Nephron (organoid): ENCODE measurements around the gene LRRC4C.

ENCODE experiments used
- H3K27ac Mint-ChIP-seq, 3 experiments: 2 replicates each; pipeline ENCODE4 v1.8.0; 2020; ENCODE audit warnings: mixed read lengths in 3 of 3, mild to moderate bottlenecking in 2 of 3, moderate library complexity in 1 of 3
- H3K27me3 Mint-ChIP-seq: 2 replicates; pipeline ENCODE4 v1.8.0; 2021; ENCODE audit warnings: low read depth, mild to moderate bottlenecking, moderate library complexity, mixed read lengths
- H3K36me3 Mint-ChIP-seq: 2 replicates; pipeline ENCODE4 v1.8.0; 2020; ENCODE audit warnings: low read depth, mixed read lengths
- H3K4me1 Mint-ChIP-seq: 2 replicates; pipeline ENCODE4 v1.8.0; 2020; ENCODE audit warnings: mixed read lengths
- H3K4me3 Mint-ChIP-seq, 3 experiments: 2 replicates each; pipeline ENCODE4 v1.8.0; 2020; ENCODE audit warnings: mild to moderate bottlenecking in 3 of 3, mixed read lengths in 3 of 3, moderate library complexity in 2 of 3
- H3K9me3 Mint-ChIP-seq: 2 replicates; pipeline ENCODE4 v1.8.0; 2020; ENCODE audit warnings: mixed read lengths
- CTCF ChIP-seq, 3 experiments: fragments of 200-600 bp; sonication (generic); IDR thresholded peaks; one replicate each; pipeline ENCODE4 v1.5.0; 2021; ENCODE audit warnings: antibody characterized with exemption in 3 of 3; ENCODE audit not compliant: unreplicated experiment in 3 of 3

The LRRC4C gene

GRCh38 chr11:41459465-41460401, at the start of gene LRRC4C:
Gene LRRC4C (minus strand): TSS chr11:41459652.
- no peaks in the 10 kb centered on the region for H3K36me3 Mint-ChIP-seq
- H3K4me1 Mint-ChIP-seq, result peaks cover 11% of the 10 kb centered on the region
- TF ChIP-seq CTCF (IDR thresholded peaks at IDR 0.05; ENCODE audit: unreplicated experiment in 3 of 3), result no peak
- H3K27me3 Mint-ChIP-seq, result peaks cover 8% of the 10 kb centered on the region
- peak within 1 kb of the TSS; percentile 6 to 16 (median 12) for H3K27ac Mint-ChIP-seq
- peak within 1 kb of the TSS; percentile 14 to 77 (median 72) for H3K4me3 Mint-ChIP-seq
- H3K9me3 Mint-ChIP-seq, result no peaks in the 10 kb centered on the region

- no peak for TF ChIP-seq CTCF (IDR thresholded peaks at IDR 0.05; ENCODE audit: unreplicated experiment in 3 of 3)
- H3K27ac Mint-ChIP-seq, result no peak overlapping the region
- H3K4me1 Mint-ChIP-seq, result no peaks in the 10 kb centered on the region
- no peak overlapping the region for H3K4me3 Mint-ChIP-seq
- no peaks in the 10 kb centered on the region for H3K27me3 Mint-ChIP-seq
- no peaks in the 10 kb centered on the region for H3K9me3 Mint-ChIP-seq
- H3K36me3 Mint-ChIP-seq, result no peaks in the 10 kb centered on the region
Observed at GRCh38 chr11:41508121-41508520, 48.7 kb upstream of the LRRC4C start.

- TF ChIP-seq CTCF (IDR thresholded peaks at IDR 0.05; ENCODE audit: unreplicated experiment in 3 of 3), result no peak
- Mint-ChIP-seq H3K36me3 (no peaks in the 10 kb centered on the region), H3K4me3 (no peak overlapping the region), H3K27me3 (no peaks in the 10 kb centered on the region), H3K4me1 (peaks cover 9% of the 10 kb centered on the region), H3K9me3 (no peaks in the 10 kb centered on the region), H3K27ac (no peak overlapping the region)
Observed at GRCh38 chr11:41499429-41499828, 40.0 kb upstream of the LRRC4C start.

GRCh38 chr11:41498726-41499125, 39.3 kb upstream of the LRRC4C start:
- Mint-ChIP-seq H3K4me1 (peaks cover 9% of the 10 kb centered on the region), H3K4me3 (no peak overlapping the region), H3K9me3 (no peaks in the 10 kb centered on the region), H3K27me3 (no peaks in the 10 kb centered on the region), H3K36me3 (no peaks in the 10 kb centered on the region), H3K27ac (no peak overlapping the region)
- peak; percentile 61 to 70 (median 64) for TF ChIP-seq CTCF (IDR thresholded peaks at IDR 0.05; ENCODE audit: unreplicated experiment in 3 of 3)

GRCh38 chr11:41497974-41498373, 38.5 kb upstream of the LRRC4C start:
- peak overlapping the region in 2 of 3 experiments; percentile 27 to 73 for H3K27ac Mint-ChIP-seq
- H3K4me1 Mint-ChIP-seq, result peaks cover 9% of the 10 kb centered on the region
- no peak for TF ChIP-seq CTCF (IDR thresholded peaks at IDR 0.05; ENCODE audit: unreplicated experiment in 3 of 3)
- no peaks in the 10 kb centered on the region for H3K27me3 Mint-ChIP-seq
- no peaks in the 10 kb centered on the region for H3K36me3 Mint-ChIP-seq
- no peaks in the 10 kb centered on the region for H3K9me3 Mint-ChIP-seq
- no peak overlapping the region for H3K4me3 Mint-ChIP-seq

GRCh38 chr11:41494716-41495115, 35.3 kb upstream of the LRRC4C start:
- Mint-ChIP-seq H3K4me3 (no peak overlapping the region), H3K36me3 (no peaks in the 10 kb centered on the region), H3K27ac (no peak overlapping the region), H3K27me3 (no peaks in the 10 kb centered on the region), H3K4me1 (peaks cover 9% of the 10 kb centered on the region), H3K9me3 (peaks cover 2% of the 10 kb centered on the region)
- TF ChIP-seq CTCF (IDR thresholded peaks at IDR 0.05; ENCODE audit: unreplicated experiment in 3 of 3), result no peak
